GM06990 (cell line): ENCODE data around the gene TNFSF11.

Experiments
- DNase-seq: peaks from one replicate; pipeline ENCODE4 v3.0.0-alpha.2; 2011; ENCODE audit not compliant: insufficient read length; ENCODE audit errors: extremely low read depth
- H3K27me3 ChIP-seq: replicated peaks from 2 replicates; pipeline ENCODE4 v1.6.0; 2011; ENCODE audit warnings: low read length; ENCODE audit not compliant: control insufficient read depth, insufficient read depth
- H3K36me3 ChIP-seq: 2 replicates; pipeline ENCODE4 v1.5.1; 2011; ENCODE audit warnings: low read length; ENCODE audit not compliant: control insufficient read depth, insufficient read depth
- H3K4me3 ChIP-seq: replicated peaks from 2 replicates; pipeline ENCODE4 v1.5.1; 2011; ENCODE audit warnings: low read depth, mild to moderate bottlenecking, control low read depth, low read length
- CTCF ChIP-seq: IDR thresholded peaks from 2 replicates; pipeline ENCODE4 v1.5.1; 2011; ENCODE audit warnings: low read length, control low read depth, mild to moderate bottlenecking, inconsistent platforms; ENCODE audit not compliant: insufficient read depth, poor library complexity, severe bottlenecking

Gene TNFSF11

GRCh38 chr13:42650506-42650905, 76.6 kb downstream of the TNFSF11 start:
- TF ChIP-seq CTCF, result no peak
- DNase-seq, result no peak
- no peaks in the 10 kb centered on the region for H3K36me3 ChIP-seq
- no peak overlapping the region for H3K4me3 ChIP-seq
- H3K27me3 ChIP-seq, result no peaks in the 10 kb centered on the region; the same call in 1 of the 2 replicates

GRCh38 chr13:42651936-42652641, 78.1 kb downstream of the TNFSF11 start:
- no peaks in the 10 kb centered on the region; the same call in 1 of the 2 replicates for H3K27me3 ChIP-seq
- DNase-seq, result no peak

GRCh38 chr13:42652642-42653415, 78.9 kb downstream of the TNFSF11 start:
- no peak for TF ChIP-seq CTCF
- H3K36me3 ChIP-seq, result no peaks in the 10 kb centered on the region
- H3K4me3 ChIP-seq, result no peak overlapping the region
- no peak for DNase-seq
- H3K27me3 ChIP-seq, result no peaks in the 10 kb centered on the region; the same call in 1 of the 2 replicates

More at GRCh38 chr13:42651936-42652641, 78.1 kb downstream of the TNFSF11 start:
- H3K4me3 ChIP-seq, result no peak overlapping the region
- TF ChIP-seq CTCF, result no peak
- H3K36me3 ChIP-seq, result no peaks in the 10 kb centered on the region

- DNase-seq, result no peak
- TF ChIP-seq CTCF, result no peak
- H3K27me3 ChIP-seq, result no peaks in the 10 kb centered on the region; the same call in none of the 2 replicates
- H3K36me3 ChIP-seq, result no peaks in the 10 kb centered on the region
- no peak overlapping the region for H3K4me3 ChIP-seq
Observed at GRCh38 chr13:42653679-42654078, 79.7 kb downstream of the TNFSF11 start.

GRCh38 chr13:42654212-42654611, 80.3 kb downstream of the TNFSF11 start:
- TF ChIP-seq CTCF, result no peak

More at GRCh38 chr13:42654212-42654611, 80.3 kb downstream of the TNFSF11 start:
- no peaks in the 10 kb centered on the region for H3K36me3 ChIP-seq
- DNase-seq, result no peak
- no peak overlapping the region for H3K4me3 ChIP-seq
- no peaks in the 10 kb centered on the region; the same call in none of the 2 replicates for H3K27me3 ChIP-seq
